ENCODE results near the gene SIN3B. TPM values are rescaled to one million over a fixed set of nuclear protein-coding genes. Genes with fewer than 3 reads are reported as not detected.

SIN3B gene
- polyA plus RNA-seq, 1 donor from 2014 or later: 31.2 TPM

- no peaks in the 10 kb centered on the region for H4K20me1 ChIP-seq (ENCODE audit: insufficient read depth)
- no peak for TF ChIP-seq SMC3 (conservative IDR thresholded peaks at IDR 0.05; ENCODE audit: poor library complexity)
- TF ChIP-seq EP300 (conservative IDR thresholded peaks at IDR 0.05; ENCODE audit: poor library complexity, severe bottlenecking): no peak
- TF ChIP-seq TAF1 (IDR thresholded peaks at IDR 0.05; ENCODE audit: low read depth): no peak
- no peak for TF ChIP-seq RAD21 (conservative IDR thresholded peaks at IDR 0.05)
- TF ChIP-seq MXI1 (conservative IDR thresholded peaks at IDR 0.05; ENCODE audit: poor library complexity, severe bottlenecking): no peak
- no peak for TF ChIP-seq EZH2 (IDR thresholded peaks at IDR 0.05; ENCODE audit: borderline replicate concordance, insufficient read depth, low read length, poor library complexity, severe bottlenecking)
- no peak for TF ChIP-seq CTCF (IDR thresholded peaks at IDR 0.05; ENCODE audit: poor library complexity, severe bottlenecking)
- no peak for TF ChIP-seq REST (IDR thresholded peaks at IDR 0.05; ENCODE audit: borderline replicate concordance)
- no peak for TF ChIP-seq POLR2AphosphoS5 (IDR thresholded peaks at IDR 0.05)
- H3K27ac ChIP-seq (ENCODE audit: low read length): no peak overlapping the region
- H3K9me3 ChIP-seq (ENCODE audit: low read length): no peaks in the 10 kb centered on the region
- H3K4me3 ChIP-seq (ENCODE audit: low read length): no peak overlapping the region
- H3K27me3 ChIP-seq (ENCODE audit: insufficient read depth, low read depth, low read length): no peaks in the 10 kb centered on the region
- H3F3A ChIP-seq (ENCODE audit: insufficient read depth, low read length, poor library complexity, severe bottlenecking): no peaks in the 10 kb centered on the region
- H3K4me2 ChIP-seq (ENCODE audit: low read length): no peak overlapping the region
- H3K36me3 ChIP-seq (ENCODE audit: insufficient read depth, low read length): peaks cover 5% of the 10 kb centered on the region
- H3K9ac ChIP-seq (ENCODE audit: low read length): no peak overlapping the region
- H2AFZ ChIP-seq (ENCODE audit: low read depth, low read length): no peak overlapping the region
- no peaks in the 10 kb centered on the region for H3K9me2 ChIP-seq (ENCODE audit: insufficient read depth, low read length)
- H3K79me2 ChIP-seq (replicated peaks; ENCODE audit: insufficient read depth, low read length): no peaks in the 10 kb centered on the region
Observed at GRCh38 chr19:16861011-16861410, 31.8 kb downstream of the SIN3B start.

- H3K9me3 ChIP-seq (ENCODE audit: low read length): no peaks in the 10 kb centered on the region
- no peaks in the 10 kb centered on the region for H4K20me1 ChIP-seq (ENCODE audit: insufficient read depth)
- no peaks in the 10 kb centered on the region for H3K27me3 ChIP-seq (ENCODE audit: insufficient read depth, low read depth, low read length)
- no peak overlapping the region for H3K27ac ChIP-seq (ENCODE audit: low read length)
- H3K36me3 ChIP-seq (ENCODE audit: insufficient read depth, low read length): peaks cover 5% of the 10 kb centered on the region
- H3K9ac ChIP-seq (ENCODE audit: low read length): no peak overlapping the region
- H3K4me2 ChIP-seq (ENCODE audit: low read length): no peak overlapping the region
- H3F3A ChIP-seq (ENCODE audit: insufficient read depth, low read length, poor library complexity, severe bottlenecking): no peaks in the 10 kb centered on the region
- no peaks in the 10 kb centered on the region for H3K9me2 ChIP-seq (ENCODE audit: insufficient read depth, low read length)
- no peaks in the 10 kb centered on the region for H3K79me2 ChIP-seq (replicated peaks; ENCODE audit: insufficient read depth, low read length)
- no peak overlapping the region for H3K4me3 ChIP-seq (ENCODE audit: low read length)
- no peak overlapping the region for H2AFZ ChIP-seq (ENCODE audit: low read depth, low read length)
- TF ChIP-seq REST (IDR thresholded peaks at IDR 0.05; ENCODE audit: borderline replicate concordance) (no peak), EP300 (conservative IDR thresholded peaks at IDR 0.05; ENCODE audit: poor library complexity, severe bottlenecking) (no peak), POLR2AphosphoS5 (IDR thresholded peaks at IDR 0.05) (no peak), RAD21 (conservative IDR thresholded peaks at IDR 0.05) (no peak), CTCF (IDR thresholded peaks at IDR 0.05; ENCODE audit: poor library complexity, severe bottlenecking) (no peak), EZH2 (IDR thresholded peaks at IDR 0.05; ENCODE audit: borderline replicate concordance, insufficient read depth, low read length, poor library complexity, severe bottlenecking) (no peak), MXI1 (conservative IDR thresholded peaks at IDR 0.05; ENCODE audit: poor library complexity, severe bottlenecking) (no peak), SMC3 (conservative IDR thresholded peaks at IDR 0.05; ENCODE audit: poor library complexity) (no peak), TAF1 (IDR thresholded peaks at IDR 0.05; ENCODE audit: low read depth) (no peak)
Observed at GRCh38 chr19:16861834-16862233, 32.6 kb downstream of the SIN3B start.
